ENCODE results near the gene MYO10.
"Not testable (repeated sequence)": the region's sequence is repeated elsewhere in the genome, so short reads cannot be mapped to it uniquely, and the experiment has no call there.

Gene MYO10

GRCh38 chr5:16659536-16659935 is 276.6 kb downstream of the MYO10 start:
- DNase-seq = no peak

DNA sequence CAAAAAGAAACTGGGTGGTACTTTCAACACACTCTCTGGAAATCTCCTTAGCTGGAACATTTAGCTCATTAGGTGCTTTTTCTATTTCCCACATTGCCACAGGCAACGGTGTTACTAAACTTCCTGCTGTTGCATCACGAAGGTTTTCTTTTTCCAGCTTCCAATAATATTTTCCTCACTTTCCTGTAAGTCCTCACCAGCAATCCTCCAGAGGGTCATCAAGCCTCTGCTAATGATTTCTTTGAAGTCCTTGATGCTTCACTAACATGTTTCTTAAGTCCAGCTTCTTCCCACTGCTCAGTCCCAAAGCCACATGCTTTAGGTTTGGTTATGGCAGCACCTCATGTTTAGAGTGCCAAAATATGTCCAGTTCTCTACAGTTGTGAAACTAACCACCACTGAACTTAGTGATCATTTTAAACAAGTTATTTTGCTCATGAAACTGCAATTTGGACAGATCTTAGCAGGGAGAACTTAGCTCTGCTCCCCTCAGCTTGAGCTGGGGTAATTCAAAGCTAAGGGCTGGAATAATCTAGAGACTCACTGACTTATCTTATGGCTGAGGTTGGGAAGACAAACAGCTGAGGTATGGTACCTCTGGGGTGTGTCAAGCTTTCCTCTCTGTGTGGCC is 279.4 kb downstream of the MYO10 start:
- DNase-seq = peak; percentile 31 to 56

- DNase-seq = no peak
Observed at GRCh38 chr5:16654647-16655334, 281.3 kb downstream of the MYO10 start.

GRCh38 chr5:16648739-16649138 is 287.3 kb downstream of the MYO10 start:
- not testable (repeated sequence) for DNase-seq

DNA sequence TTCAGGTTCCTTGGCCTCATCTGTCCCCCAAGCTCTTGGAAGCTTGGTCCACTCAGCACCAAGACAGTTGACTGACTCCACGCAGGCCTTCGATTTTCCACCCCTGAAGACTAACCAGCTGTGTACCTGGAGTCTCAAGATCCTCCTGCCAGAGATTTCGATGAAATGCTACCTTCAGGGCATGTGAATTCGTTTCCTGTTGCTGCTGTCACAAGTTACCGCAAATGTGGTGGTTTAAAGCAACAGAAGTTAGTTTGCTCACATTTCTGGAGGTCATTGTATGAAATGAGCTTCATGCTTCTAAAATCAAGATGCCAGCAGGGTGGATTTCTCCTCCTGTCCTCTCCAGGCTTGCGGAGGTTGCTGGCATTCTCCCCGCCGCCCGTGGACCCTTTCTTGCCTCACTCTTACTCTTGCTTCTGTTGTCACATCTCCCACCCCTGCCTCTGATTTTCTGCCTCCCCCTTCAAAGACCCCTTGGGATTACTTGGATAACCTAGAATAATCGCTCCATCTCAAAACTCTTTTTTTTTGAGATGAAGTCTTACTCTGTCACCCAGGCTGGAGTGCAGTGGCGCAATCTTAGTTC is 291.7 kb downstream of the MYO10 start:
- DNase-seq = no peak

GRCh38 chr5:16642867-16643266 is 293.2 kb downstream of the MYO10 start:
- no peak for DNase-seq

DNA sequence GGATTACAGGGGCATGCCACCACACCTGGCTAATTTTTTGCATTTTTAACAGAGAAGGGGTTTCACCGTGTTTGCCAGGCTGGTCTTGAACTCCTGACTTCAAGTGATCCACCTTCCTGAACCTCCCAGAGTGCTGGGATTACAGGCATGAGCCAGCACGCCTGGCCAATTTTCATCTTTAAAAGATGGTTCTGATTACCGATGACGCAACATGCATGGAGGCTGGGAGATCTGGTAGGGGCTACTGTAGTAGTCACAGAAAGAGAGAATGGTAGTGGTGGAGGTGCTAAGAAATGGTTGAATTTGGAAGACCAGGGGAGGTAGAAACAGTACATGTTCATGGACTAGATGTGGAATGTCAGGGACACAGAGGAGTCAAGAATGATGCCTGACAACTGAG is 296.9 kb downstream of the MYO10 start:
- no peak for DNase-seq

GRCh38 chr5:16628376-16628775 is 307.7 kb downstream of the MYO10 start:
- no peak for DNase-seq

DNA sequence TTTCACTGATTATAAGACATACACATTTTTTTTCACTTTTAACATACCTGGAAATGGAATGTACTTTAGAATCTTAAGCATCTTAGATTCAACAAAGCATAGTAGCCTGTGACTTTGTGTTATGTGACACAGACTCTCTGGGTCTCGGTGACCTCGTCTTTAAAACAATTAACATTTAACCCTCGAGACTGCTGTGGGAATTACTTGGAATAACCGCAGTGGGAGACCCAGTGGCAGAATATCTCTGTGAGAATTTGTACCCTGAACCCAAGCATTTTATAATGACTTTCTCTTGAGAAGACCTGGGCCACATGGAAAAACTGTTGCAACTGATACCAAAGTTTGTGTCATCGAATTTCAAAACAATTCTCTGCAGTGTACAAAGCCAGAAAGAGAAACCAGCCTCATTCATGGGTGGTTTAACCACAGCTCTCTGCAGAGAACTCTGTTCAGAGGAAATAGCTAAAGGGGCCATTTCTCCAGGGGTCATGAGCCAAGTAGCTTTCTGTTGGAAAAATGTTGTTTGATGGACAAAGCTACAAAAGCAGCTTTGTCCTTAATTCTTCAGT is 309.3 kb downstream of the MYO10 start:
- peak; percentile 91 for DNase-seq

DNA sequence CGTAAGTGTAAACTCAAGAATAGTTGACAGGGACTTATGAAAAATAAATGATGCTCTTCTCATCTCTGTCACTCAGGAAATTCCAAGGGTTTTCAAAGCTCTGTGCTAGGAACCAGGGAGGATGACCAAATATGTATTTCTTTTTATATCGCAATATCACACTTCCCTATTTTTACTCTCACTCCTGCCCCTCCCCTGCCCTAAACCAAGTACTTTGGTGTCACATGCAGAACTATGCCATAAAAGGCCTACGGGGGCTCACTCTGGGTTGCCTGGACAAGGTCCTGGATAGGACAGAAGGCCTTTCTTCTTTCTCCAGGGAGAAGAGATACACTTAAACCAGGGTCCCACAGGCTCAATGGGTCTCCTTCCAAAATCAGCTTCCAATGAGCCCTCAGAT is 311.0 kb downstream of the MYO10 start:
- peak; percentile 90 to 94 for DNase-seq

DNA sequence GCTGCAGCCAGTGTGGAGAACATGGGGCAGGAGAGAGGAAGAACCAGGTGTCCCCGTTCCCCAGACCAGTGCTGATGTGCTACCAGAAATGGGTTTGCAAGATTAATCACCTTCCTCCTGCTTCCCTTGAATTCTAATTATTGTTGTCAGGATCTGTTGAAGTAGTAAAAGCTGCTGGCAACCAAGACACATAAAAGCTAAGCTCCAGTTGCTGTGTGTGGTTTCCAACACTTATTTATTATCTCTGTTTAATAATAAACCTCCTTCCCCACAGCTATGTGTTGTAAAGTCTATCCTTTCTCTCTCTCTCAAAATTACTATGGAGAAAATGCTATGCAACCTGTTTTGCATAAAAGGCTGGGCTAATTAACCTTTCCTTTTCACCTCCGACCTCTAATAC is 317.0 kb downstream of the MYO10 start:
- DNase-seq = no peak

- DNase-seq = no peak
Observed at GRCh38 chr5:16618138-16618897, 317.8 kb downstream of the MYO10 start.

- DNase-seq = no peak
Observed at GRCh38 chr5:16617274-16617968, 318.7 kb downstream of the MYO10 start.

DNA sequence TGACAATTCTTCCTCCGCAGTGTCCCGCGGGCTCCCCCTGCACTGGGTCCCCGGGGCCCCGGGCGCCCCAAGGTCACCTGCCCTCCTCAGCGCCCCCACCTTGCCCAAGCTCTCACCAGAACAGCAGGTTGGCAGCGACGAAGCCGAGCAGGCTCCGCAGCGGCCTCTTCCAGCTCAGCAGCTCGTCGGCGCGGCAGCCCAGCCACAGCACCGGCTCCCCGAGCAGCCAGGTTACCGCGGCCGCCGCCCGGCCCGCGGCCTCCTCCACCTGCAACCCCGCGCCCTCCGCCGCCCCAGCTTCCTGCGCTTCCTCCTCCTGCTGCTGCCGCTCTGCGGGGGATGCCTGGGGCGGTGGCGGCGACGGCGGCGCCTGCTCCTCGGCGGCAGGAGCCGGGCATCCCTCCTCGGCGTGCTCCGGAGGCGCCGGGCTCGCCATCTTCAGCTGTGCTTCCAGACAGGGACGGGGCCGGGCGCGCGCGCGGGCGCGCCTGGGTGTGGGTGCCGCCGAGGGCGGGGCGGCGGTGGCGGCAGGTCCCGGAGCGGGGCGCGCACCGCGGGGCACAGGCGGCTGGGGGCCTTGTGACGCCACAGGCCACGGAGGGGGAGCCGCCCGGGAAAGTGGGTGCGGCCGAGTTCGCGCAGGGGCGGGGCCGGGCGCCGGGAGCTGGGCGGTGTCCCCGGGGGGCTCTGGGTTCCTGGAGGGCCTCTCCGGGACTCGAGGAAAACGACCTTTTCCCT is 319.4 kb downstream of the MYO10 start, which contains the start of gene RETREG1:
RETREG1 (minus strand) TSS at position 462 of the 738 bp plus-strand sequence; CDS start at position 436, 26 bp downstream.
- DNase-seq = peak; percentile 50 to 62

GRCh38 chr5:16615741-16616535 is 320.1 kb downstream of the MYO10 start:
- DNase-seq = no peak

GRCh38 chr5:16612007-16612406 is 324.1 kb downstream of the MYO10 start:
- DNase-seq = no peak

All from inflammatory macrophage treated with lipopolysaccharide for 1 hour (primary cell).